Colonic mucosa (tissue), 4 donors: ENCODE results near the gene PNLDC1. TPM values are rescaled to one million over a fixed set of nuclear protein-coding genes. Genes with fewer than 3 reads are reported as not detected.

ENCODE experiments used
- DNase-seq: peaks from one replicate; pipeline ENCODE4 v3.0.0-alpha.2; 2020
- H3K27ac ChIP-seq: fragments of 200-600 bp; one replicate; pipeline ENCODE4 v1.8.0; 2021
- H3K27me3 ChIP-seq: fragments of 200-600 bp; one replicate; pipeline ENCODE4 v1.8.0; 2021
- H3K36me3 ChIP-seq: fragments of 200-600 bp; one replicate; pipeline ENCODE4 v1.8.0; 2021
- H3K4me1 ChIP-seq: fragments of 200-600 bp; one replicate; pipeline ENCODE4 v1.8.0; 2021; ENCODE audit warnings: mild to moderate bottlenecking
- H3K4me3 ChIP-seq: fragments of 200-600 bp; one replicate; pipeline ENCODE4 v1.8.0; 2021
- H3K9ac ChIP-seq, 2 donors: one replicate each; pipeline ENCODE4 v1.7.0; 2013; ENCODE audit warnings: control low read depth in 2 of 2, low read depth in 2 of 2, low read length in 2 of 2
- H3K9me3 ChIP-seq: fragments of 200-600 bp; one replicate; pipeline ENCODE4 v1.8.0; 2021
- CTCF ChIP-seq: fragments of 200-600 bp; IDR thresholded peaks from one replicate; pipeline ENCODE4 v1.8.0; 2022; ENCODE audit warnings: antibody characterized with exemption, mild to moderate bottlenecking
- intact Hi-C: fragments of 100-400 bp; cut with DNase I; formaldehyde crosslinking; loops from one replicate; pipeline ENCODE4 v1.14.1; 2022
- total RNA-seq, 2 donors: library from RNA; stranded (reverse); fragmentation: NEBNext Ultra II Directional in 1 of 2; extraction: Animal tissue kit (Norgen Biotek cat#: 25700) in 1 of 2; gene quantifications; one replicate each; pipeline ENCODE4 v1.2.1, GENCODE V29; 2021
- donor health status: healthy.
- donor health status: DM: no; HTN: no; CAD: no.
- donor health status: DM: no; HTN: no; CAD: no.

Gene PNLDC1
- total RNA-seq, 2 donors from 2014 or later: 0.72 TPM; not detected in 1

- no peaks in the 10 kb centered on the region for H3K27me3 ChIP-seq
- H3K9ac ChIP-seq: peak overlapping the region in 1 of 2 donors; percentile 36
- DNase-seq: peak; percentile 52
- H3K4me3 ChIP-seq: no peak overlapping the region
- no peaks in the 10 kb centered on the region for H3K9me3 ChIP-seq
- peak overlapping the region; percentile 84 for H3K27ac ChIP-seq
- intact Hi-C loops: no loop called here
- no peaks in the 10 kb centered on the region for H3K4me1 ChIP-seq
- TF ChIP-seq CTCF: no peak
- H3K36me3 ChIP-seq: peaks cover 4% of the 10 kb centered on the region
Measured at GRCh38 chr6:159777240-159777904, 22.7 kb upstream of the PNLDC1 start.

- Histone ChIP-seq H3K36me3 (peaks cover 4% of the 10 kb centered on the region), H3K9me3 (no peaks in the 10 kb centered on the region), H3K27me3 (no peaks in the 10 kb centered on the region), H3K9ac (no peak overlapping the region), H3K27ac (peak overlapping the region; percentile 84), H3K4me3 (no peak overlapping the region), H3K4me1 (no peaks in the 10 kb centered on the region)
- DNase-seq: no peak
- no peak for TF ChIP-seq CTCF
- intact Hi-C loops: no loop called here
Measured at GRCh38 chr6:159778131-159778530, 21.9 kb upstream of the PNLDC1 start.

- no peak for DNase-seq
- Histone ChIP-seq H3K4me1 (no peaks in the 10 kb centered on the region), H3K4me3 (no peak overlapping the region), H3K36me3 (peaks cover 4% of the 10 kb centered on the region), H3K27ac (peak overlapping the region; percentile 84), H3K9ac (no peak overlapping the region), H3K27me3 (no peaks in the 10 kb centered on the region), H3K9me3 (no peaks in the 10 kb centered on the region)
- no peak for TF ChIP-seq CTCF
- intact Hi-C loops: no loop called here
Measured at GRCh38 chr6:159778542-159779103, 21.5 kb upstream of the PNLDC1 start.

GRCh38 chr6:159788276-159788675 lies 11.8 kb upstream of the PNLDC1 start:
- no peak for TF ChIP-seq CTCF
- H3K27me3 ChIP-seq: no peaks in the 10 kb centered on the region
- H3K4me1 ChIP-seq: peaks cover 19% of the 10 kb centered on the region
- H3K9ac ChIP-seq: peak overlapping the region; percentile 95 to 97
- H3K27ac ChIP-seq: peak overlapping the region; percentile 95
- H3K9me3 ChIP-seq: no peaks in the 10 kb centered on the region
- H3K4me3 ChIP-seq: peak overlapping the region; percentile 85
- peaks cover 4% of the 10 kb centered on the region for H3K36me3 ChIP-seq
- intact Hi-C loops: loop anchor here (5.0 kb wide), 1 partner anchor 96 kb away; the partner anchor contains the start of gene SOD2
- DNase-seq: no peak

GRCh38 chr6:159788753-159789376 lies 11.2 kb upstream of the PNLDC1 start:
- peaks cover 4% of the 10 kb centered on the region for H3K36me3 ChIP-seq
- peak overlapping the region; percentile 85 for H3K4me3 ChIP-seq
- peaks cover 19% of the 10 kb centered on the region for H3K4me1 ChIP-seq
- H3K9me3 ChIP-seq: no peaks in the 10 kb centered on the region
- peak; percentile 62 for DNase-seq
- TF ChIP-seq CTCF: no peak
- H3K27me3 ChIP-seq: no peaks in the 10 kb centered on the region
- peak overlapping the region; percentile 95 for H3K27ac ChIP-seq
- intact Hi-C loops: loop anchor here (5.0 kb wide), 1 partner anchor 97 kb away; the partner anchor contains the start of gene SOD2
- peak overlapping the region; percentile 95 to 97 for H3K9ac ChIP-seq
